GM13976 (cell line): ENCODE data around the gene TFEB.

Experiments
- DNase-seq: peaks from one replicate; pipeline ENCODE4 v3.0.0; 2012; ENCODE audit warnings: low spot score
- in situ Hi-C: fragments of 300-500 bp; cut with MboI; formaldehyde crosslinking; loops from one replicate; pipeline ENCODE4 v1.12.0; 2022; ENCODE audit warnings: low sequenced_read_pairs, mixed read lengths, inconsistent platforms; ENCODE audit not compliant: unreplicated experiment
- TF ChIP-seq, protein P1 (sequence below): IDR thresholded peaks from 2 replicates; pipeline ENCODE4 v1.5.1; 2012; ENCODE audit warnings: borderline replicate concordance, mild to moderate bottlenecking; ENCODE audit not compliant: insufficient read depth; ENCODE audit errors: extremely low read depth, missing control alignments, control extremely low read depth

TFEB gene

DNA sequence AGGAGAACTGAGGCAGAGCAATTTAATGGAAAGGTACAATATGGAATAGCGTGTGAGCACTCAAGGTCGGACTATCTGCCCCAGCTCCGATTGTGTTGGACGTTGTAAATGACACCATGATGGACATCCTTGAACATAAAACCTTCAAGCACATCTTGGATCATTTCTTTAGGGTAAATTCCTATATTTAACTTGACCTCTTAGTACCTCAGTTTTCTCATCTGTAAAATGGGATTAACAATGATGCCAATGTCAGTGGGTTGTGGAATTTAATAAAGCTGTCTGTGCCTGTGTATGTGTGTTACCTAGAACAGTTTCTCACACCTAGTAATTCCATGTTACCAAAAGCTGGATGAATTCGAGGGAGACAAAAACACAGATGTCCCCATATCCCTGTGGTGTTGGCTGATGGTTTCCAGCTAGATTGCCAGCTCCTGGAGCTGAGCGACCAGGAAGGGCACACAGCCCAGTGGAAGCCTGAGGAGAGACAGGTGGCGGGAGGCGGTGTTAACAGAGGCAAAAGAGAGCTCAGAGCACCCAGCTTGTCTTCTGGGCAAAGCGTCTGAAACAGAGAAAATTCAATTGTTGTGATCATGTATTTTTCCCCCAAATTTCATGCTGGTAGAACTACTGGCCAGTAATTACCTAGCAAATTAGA, 64.6 kb downstream of the TFEB start:
- TF ChIP-seq, protein P1, sequence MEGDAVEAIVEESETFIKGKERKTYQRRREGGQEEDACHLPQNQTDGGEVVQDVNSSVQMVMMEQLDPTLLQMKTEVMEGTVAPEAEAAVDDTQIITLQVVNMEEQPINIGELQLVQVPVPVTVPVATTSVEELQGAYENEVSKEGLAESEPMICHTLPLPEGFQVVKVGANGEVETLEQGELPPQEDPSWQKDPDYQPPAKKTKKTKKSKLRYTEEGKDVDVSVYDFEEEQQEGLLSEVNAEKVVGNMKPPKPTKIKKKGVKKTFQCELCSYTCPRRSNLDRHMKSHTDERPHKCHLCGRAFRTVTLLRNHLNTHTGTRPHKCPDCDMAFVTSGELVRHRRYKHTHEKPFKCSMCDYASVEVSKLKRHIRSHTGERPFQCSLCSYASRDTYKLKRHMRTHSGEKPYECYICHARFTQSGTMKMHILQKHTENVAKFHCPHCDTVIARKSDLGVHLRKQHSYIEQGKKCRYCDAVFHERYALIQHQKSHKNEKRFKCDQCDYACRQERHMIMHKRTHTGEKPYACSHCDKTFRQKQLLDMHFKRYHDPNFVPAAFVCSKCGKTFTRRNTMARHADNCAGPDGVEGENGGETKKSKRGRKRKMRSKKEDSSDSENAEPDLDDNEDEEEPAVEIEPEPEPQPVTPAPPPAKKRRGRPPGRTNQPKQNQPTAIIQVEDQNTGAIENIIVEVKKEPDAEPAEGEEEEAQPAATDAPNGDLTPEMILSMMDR = no peak
- in situ Hi-C loops = no loop called here
- DNase-seq = no peak

DNA sequence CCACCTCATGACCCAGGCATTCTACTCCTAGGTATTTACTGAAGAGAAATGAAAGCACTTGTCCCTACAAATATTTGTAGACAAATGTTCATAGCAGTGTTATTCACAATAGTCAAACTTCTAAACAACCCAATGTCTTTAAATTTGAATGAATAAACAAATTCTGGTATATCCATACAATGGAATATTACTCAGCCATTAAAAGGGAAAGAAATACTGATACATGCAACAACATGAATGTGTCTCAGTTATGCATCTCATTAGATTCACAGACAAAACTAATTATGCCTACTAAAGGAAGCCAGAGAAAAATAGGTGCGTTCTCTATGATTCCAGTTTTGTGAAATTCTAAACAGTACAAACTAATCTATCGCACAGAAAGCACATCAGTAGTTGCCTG, 66.4 kb downstream of the TFEB start:
- TF ChIP-seq, protein P1 = no peak
- in situ Hi-C loops = no loop called here
- DNase-seq = no peak

DNA sequence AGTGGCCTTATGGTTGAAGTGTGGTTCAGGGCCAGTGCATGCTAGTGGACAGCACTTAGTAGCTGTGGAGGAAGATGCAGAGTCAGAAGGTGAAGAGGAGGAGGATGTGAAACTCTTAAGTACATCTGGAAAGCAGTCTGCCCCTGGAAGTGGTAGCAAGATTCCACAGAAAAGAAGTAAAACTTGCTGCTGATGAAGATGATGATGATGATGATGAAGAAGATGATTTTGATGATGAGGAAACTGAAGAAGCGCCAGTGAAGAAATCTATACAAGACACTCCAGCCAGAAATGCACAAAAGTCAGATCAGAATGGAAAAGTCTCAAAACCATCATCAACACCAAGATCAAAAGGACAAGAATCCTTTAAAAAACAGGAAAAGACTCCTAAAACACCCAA, 68.2 kb downstream of the TFEB start:
- DNase-seq = no peak
- TF ChIP-seq, protein P1 = no peak
- in situ Hi-C loops = no loop called here

DNA sequence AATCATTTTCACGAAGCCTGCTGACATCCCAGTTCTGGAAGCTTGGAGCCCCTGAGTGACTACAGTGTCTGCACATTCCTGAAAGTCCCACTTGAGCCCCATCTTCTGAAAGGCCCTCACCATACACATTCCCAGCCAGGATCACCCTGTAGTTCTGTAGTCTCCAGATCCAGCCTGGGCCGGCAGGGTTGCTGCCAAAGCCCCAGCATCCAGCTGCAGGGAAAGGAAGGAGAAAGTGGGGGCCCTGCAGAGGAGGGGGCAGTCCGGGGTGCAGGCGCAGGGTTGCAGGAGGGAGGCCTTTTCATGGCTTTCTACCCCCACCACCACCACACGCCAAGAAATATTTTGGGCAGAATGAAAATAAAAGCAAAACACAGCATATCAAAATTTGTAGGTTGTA, 71.1 kb downstream of the TFEB start:
- in situ Hi-C loops = no loop called here
- TF ChIP-seq, protein P1 = no peak

DNA sequence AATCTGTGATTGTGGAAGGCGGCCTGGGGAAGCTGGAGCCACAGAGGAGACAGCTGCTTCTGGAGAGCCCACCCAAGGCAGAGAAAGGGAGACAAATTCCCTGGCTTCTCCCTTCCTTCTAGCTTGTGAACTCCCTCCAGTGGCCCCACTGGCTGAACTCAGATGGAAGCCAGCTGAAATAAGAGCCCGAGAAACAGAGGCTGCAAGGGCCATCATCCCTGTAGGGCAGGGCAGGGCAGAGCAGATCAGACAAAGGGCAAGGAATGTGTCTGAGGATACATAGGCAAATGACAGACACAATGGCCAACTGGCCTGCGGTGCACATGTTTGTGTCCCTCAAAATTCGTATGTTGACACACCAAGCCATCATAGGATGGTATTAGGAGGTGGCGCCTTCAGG, 71.8 kb downstream of the TFEB start:
- no peak for DNase-seq
- in situ Hi-C loops = no loop called here
- TF ChIP-seq, protein P1 = no peak

More for the DNA sequence above, 71.1 kb downstream of the TFEB start:
- DNase-seq = no peak

DNA sequence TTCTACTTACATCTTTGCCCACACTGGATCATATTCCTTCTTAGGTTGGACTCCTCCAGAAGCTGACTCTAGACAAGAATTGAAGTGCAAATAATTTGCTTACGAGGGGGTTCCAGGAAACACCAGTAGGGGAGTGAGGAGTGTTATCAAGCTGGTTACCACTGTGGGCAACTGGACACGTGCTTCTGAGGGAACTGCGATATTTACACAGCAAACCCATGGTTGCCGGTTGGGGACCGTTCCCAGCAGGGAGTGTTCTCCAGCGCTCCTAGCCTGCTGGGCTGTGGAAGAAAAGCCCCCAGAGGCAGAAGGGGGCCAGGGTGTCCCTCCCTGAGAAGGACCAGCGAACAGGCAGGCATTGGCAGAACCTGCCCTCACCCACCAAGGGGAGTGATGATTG, 75.5 kb downstream of the TFEB start:
- TF ChIP-seq, protein P1 = no peak
- no peak for DNase-seq
- in situ Hi-C loops = no loop called here
